Medulla oblongata (tissue), 1 donor: ENCODE measurements around the gene ATP13A1.
"Not testable (repeated sequence)": the region's sequence is repeated elsewhere in the genome, so short reads cannot be mapped to it uniquely, and the experiment has no call there.

Experiments used
- DNase-seq: peaks from one replicate; pipeline ENCODE4 v3.0.0-alpha.2; 2015; ENCODE audit errors: extremely low spot score

Gene ATP13A1

GRCh38 chr19:19619181-19619848, 44.2 kb downstream of the ATP13A1 start:
- DNase-seq, result no peak

GRCh38 chr19:19618219-19619051, 45.0 kb downstream of the ATP13A1 start, which contains the start of gene PBX4:
Gene PBX4, minus strand, starts transcription at chr19:19618687. Its CDS starts 58 bp downstream, at chr19:19618629.
- DNase-seq, result peak; percentile 92

GRCh38 chr19:19615086-19615485, 48.4 kb downstream of the ATP13A1 start:
- DNase-seq, result no peak

- DNase-seq, result no peak
Observed at GRCh38 chr19:19613506-19613905, 50.0 kb downstream of the ATP13A1 start.

- DNase-seq, result no peak
Observed at GRCh38 chr19:19610376-19611202, 52.9 kb downstream of the ATP13A1 start.

- DNase-seq, result not testable (repeated sequence)
Observed at GRCh38 chr19:19606686-19607085, 56.8 kb downstream of the ATP13A1 start.

- no peak for DNase-seq
Observed at GRCh38 chr19:19606021-19606420, 57.5 kb downstream of the ATP13A1 start.

GRCh38 chr19:19602713-19603324, 60.7 kb downstream of the ATP13A1 start:
- DNase-seq, result no peak

- no peak for DNase-seq
Observed at GRCh38 chr19:19602136-19602712, 61.3 kb downstream of the ATP13A1 start.

GRCh38 chr19:19600793-19601330, 62.6 kb downstream of the ATP13A1 start:
- DNase-seq, result no peak

- not testable (repeated sequence) for DNase-seq
Observed at GRCh38 chr19:19598728-19599451, 64.6 kb downstream of the ATP13A1 start.

GRCh38 chr19:19597809-19598306, 65.6 kb downstream of the ATP13A1 start:
- no peak for DNase-seq
